M059J (cell line): ENCODE data around the gene TTF1. TPM values are rescaled to one million over a fixed set of nuclear protein-coding genes. Genes with fewer than 3 reads are reported as not detected.

ENCODE experiments used
- DNase-seq: peaks from one replicate; pipeline ENCODE4 v3.0.0-alpha.2; 2012; ENCODE audit warnings: low read depth
- total RNA-seq: library from RNA; depleted of rRNA; stranded (reverse); fragments of >200 nt; shearing (Covaris generic); gene quantifications from 2 replicates; pipeline ENCODE4 v1.2.3, GENCODE V29; 2014; rRNA removed

Gene TTF1
- 14.8 and 19.0 TPM in 2 replicates for total RNA-seq

DNA sequence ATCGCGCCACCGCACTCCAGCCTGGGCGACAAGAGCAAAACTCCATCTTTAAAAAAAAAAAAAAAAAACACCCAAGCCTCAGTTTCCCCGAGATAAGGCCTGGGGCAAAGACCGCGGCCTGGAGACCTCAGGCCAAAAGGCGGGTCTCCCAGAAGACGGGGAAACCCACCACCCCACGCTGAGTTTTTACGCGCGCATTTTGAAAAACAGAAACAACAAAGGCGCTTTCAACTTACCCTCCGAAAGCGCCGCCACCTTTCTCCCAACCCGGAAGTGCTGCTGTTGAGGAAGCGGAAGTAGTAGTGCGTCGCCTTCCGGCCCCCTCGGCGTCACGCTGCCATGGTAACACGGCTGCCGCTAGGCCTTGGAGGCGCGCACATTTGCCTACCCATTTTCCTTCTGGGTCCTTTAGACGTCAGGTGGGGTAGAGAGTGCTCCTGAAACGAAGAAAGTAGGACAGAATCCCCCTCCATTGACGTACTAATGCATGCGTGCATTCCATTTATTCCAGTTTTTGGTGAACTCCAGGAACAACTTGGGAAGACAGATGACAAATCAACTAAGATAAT, at the start of gene TTF1:
Gene TTF1 (minus strand): TSS at position 287 of the 569 bp plus-strand sequence. CDS start 4,019 bp downstream, outside the sequence.
- DNase-seq: peak; percentile 93

- peak; percentile 34 for DNase-seq
Measured at GRCh38 chr9:132456241-132456640, 49.6 kb upstream of the TTF1 start.

- DNase-seq: no peak
Measured at GRCh38 chr9:132451276-132451675, 44.6 kb upstream of the TTF1 start.

DNA sequence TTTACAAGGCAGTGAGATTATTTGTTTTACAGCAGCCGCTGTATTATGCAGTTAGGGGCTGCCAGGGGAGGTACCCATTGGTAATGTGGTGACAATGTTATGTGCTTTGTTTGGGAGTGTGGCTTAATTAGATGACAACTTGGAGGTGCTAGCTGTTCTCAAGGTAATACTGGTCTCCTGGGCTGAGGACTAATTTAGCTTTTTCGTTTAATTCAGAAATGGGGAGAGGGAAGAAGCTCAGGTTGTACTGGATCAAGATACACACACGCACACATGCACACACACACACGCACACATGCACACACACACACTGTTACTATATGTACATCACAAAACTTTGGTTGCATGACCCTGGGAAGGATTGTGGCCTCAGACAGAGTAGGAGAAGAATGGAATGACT, 41.3 kb upstream of the TTF1 start:
- no peak for DNase-seq

DNA sequence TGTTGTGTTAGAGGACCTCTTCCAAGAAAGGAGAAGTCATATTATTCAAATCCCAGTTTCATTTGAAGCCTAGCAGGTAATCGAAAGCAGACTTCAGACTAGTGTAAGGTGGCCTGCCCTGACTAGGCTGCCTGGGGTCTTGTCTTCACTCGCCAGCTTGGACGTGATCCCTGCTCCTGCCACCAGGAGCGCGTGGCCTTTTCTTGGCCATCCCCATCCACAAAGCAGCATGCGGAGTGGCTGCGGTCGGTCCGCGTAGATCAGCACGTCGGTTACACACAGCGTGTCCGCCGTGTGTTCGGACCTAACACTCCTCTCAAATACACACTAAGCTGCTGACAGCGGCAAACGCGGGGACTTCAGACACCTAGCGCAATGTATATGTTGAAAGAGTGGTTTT, 40.7 kb upstream of the TTF1 start:
- DNase-seq: no peak

GRCh38 chr9:132446887-132447286, 40.2 kb upstream of the TTF1 start:
- DNase-seq: no peak

- DNase-seq: peak; percentile 4
Measured at GRCh38 chr9:132443951-132444607, 37.4 kb upstream of the TTF1 start.

DNA sequence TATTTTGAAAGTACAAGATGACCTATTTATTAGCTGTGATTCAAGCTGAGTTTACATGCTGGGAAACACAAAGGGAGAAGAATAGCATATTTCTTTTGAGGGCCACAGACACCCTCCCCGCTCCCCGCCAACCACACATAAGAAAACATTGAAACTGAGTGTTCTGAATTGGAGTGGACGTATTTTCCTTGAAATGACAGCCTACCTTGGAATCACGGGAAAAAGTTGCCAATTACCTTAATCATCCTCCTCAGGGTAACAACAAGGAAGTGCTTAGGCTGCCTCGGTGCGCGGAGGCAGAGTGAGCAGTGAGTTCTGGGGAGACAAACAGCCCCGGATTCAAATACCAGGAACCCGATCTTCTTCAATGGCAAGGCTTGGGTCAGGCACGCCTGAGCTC, 34.8 kb upstream of the TTF1 start:
- DNase-seq: no peak

DNA sequence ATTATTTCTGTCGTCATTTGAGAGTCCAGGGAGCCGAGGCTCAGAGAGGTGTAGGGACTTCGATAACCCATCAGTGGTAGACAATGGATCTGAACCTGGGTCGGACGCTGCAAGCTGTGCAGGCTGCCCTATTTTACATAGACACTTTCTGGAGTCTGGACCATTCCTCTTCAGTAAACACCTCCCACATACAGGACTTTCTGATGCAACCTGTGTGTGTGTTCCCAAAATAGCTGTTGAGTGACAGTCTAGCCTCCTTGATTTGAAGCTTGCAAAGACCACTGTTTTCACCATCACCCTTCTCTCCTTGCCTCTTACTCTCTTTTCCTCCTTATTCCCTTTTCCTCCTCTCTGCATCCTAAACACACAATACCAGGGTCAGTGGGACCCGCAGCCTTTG, 34.1 kb upstream of the TTF1 start:
- no peak for DNase-seq

DNA sequence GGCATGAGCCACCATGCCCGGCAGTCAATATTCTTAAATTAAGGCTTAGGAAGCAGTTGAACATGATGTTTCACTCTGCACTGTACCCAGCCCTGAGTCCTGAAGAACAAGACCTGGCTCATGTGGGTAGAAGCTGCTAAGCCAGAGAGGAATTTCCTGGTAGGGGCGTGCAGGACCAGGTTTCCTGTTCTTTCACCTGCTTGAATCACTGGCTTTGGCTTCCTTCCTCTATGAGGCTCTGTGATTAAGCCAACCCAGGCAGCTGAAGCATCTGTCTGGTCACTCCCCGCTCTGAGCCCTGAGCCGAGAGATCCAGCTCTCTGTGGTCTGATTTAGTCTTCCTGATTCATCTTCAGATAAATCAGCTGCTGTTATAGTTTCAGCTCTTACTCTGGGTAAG, 32.5 kb upstream of the TTF1 start:
- DNase-seq: no peak

GRCh38 chr9:132434881-132435280, 28.2 kb upstream of the TTF1 start:
- no peak for DNase-seq

DNA sequence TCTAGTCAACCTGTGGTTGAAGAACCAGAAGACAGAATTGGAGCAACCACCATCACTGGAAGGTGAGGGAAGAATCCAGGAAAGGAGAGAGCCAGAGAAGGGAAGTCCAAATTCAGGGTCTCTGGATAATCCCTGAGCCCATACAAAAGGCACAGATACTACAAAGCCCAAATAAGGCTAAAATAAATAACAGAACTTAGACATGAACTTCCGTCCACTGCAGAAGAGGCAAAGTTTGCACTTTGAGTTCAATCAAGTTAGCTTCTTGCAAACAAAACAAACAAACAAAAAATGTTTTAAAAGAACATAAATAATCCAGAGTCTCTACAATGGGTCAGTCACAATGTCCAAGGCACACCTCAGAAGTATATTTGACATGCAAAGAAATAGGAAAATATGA, 24.4 kb upstream of the TTF1 start:
- DNase-seq: no peak

DNA sequence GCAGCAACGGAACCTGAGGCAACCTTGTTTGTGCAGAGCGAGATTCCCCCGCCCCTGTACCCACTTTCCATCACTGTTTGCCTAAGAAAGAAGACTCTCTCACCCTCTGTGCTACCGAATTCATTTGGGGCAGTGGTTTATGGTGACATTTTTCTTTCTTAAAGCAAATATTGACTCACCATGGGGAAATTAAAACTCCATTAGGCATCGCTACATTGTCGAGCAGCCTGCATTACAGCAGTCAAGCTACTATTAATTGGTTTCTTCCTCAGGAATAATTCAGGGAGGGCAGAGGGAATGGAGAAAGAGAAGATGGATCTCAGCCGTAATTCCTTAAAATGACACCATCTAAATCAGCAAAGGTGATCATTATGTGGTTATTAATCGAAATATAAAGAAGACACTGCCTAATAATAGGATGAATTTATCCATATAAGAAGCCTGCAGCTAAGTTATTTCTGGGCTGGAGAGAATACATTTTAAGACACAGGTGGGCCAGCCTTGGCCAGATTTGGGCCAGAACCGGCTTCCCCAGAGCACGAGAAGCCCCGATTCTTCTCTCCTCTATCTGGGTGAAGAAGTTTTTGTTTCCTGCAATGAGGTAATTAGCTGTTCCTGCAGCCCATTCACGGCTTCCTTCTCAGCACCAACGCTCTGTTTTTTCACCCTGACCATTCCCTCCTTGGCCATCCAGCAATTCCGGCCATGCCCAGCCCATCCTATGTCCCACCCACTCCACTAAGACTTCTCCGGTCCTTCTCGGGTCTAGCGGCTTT, 20.2 kb upstream of the TTF1 start:
- DNase-seq: no peak

- no peak for DNase-seq
Measured at GRCh38 chr9:132425675-132426062, 19.0 kb upstream of the TTF1 start.

DNA sequence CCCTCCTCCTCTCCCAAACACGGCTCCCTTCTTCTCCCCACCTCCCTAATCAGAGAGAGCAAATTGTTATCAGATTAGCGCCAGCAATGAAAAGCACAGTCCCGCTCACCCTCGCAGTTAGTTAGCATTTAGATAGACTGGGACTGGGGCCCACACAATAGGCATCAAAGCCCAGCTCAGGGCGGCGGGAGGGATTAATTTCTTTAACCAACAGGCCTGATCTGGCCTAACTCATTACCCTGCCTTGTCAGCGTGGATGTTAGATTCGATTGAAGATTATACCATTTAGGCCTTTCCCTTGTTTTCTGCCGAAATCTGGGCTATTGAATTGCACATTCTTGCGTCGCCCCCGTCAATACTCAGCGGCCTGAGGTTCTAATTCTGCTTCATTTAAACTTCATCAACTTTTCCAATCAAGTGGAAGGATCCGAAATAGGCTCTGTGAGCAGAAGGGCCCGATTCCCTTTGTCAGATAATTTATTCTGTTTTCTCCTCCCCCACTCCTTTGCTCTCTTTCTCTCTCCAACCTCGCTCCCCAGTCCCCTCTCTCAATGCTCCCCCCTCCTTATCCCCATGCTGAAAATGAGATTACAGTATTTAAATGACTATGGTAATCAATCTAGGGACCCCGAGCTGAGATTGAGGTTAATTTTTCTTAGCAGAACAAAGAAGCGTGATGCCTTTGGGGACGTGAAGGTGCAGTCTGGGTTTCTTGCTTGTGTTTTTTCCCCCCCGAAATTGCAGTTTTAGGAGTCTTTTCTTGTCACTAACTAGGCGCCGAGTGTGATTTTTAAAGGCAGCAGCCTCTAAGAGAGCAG, 18.4 kb upstream of the TTF1 start:
- no peak for DNase-seq

GRCh38 chr9:132423503-132423902, 16.9 kb upstream of the TTF1 start:
- no peak for DNase-seq

- DNase-seq: no peak
Measured at GRCh38 chr9:132422574-132422973, 15.9 kb upstream of the TTF1 start.

- DNase-seq: no peak
Measured at GRCh38 chr9:132418726-132419363, 12.2 kb upstream of the TTF1 start.

GRCh38 chr9:132415181-132415580, 8.5 kb upstream of the TTF1 start:
- DNase-seq: no peak

GRCh38 chr9:132414731-132415130, 8.1 kb upstream of the TTF1 start:
- DNase-seq: no peak

- DNase-seq: no peak
Measured at GRCh38 chr9:132413926-132414325, 7.3 kb upstream of the TTF1 start.

DNA sequence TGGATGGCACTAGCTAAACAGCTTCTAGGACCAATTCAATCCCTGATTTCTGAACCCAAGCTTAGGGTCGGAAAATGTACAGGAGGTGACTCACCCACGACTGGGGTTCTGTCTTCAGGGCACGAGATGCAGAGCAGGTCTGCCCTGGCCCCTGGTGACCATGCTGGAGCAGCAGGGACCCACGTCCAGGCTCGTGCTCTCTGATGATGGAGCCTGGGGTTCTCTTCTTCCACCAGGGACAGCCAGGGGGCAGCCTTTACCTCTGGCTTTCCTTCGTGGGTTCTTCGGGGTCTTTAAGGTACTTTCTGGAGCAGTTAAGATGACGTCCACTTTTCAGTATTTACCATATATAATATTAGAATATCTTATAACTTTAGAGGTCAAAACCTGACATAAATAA, 5.4 kb upstream of the TTF1 start:
- DNase-seq: peak; percentile 29
